OCI-LY7 (cell line): ENCODE data around the gene RMDN2.

Experiments used
- EZH2phosphoT487 ChIP-seq: fragments of 200-600 bp; sonication (generic); IDR thresholded peaks from 2 replicates; pipeline ENCODE4 v1.6.1; 2018; ENCODE audit warnings: low read depth, borderline replicate concordance, mild to moderate bottlenecking, mixed run types, antibody characterized with exemption, low read length, moderate library complexity, mixed read lengths
- TF ChIP-seq, protein P1 (sequence below): fragments of 200-600 bp; sonication (generic); conservative IDR thresholded peaks from 2 replicates; pipeline ENCODE4 v1.5.1; 2014; ENCODE audit warnings: mild to moderate bottlenecking, antibody characterized with exemption, low read length, moderate library complexity, mixed read lengths

GRCh38 chr2:37896319-37896718, 28.8 kb upstream of the RMDN2 start:
- TF ChIP-seq, protein P1, sequence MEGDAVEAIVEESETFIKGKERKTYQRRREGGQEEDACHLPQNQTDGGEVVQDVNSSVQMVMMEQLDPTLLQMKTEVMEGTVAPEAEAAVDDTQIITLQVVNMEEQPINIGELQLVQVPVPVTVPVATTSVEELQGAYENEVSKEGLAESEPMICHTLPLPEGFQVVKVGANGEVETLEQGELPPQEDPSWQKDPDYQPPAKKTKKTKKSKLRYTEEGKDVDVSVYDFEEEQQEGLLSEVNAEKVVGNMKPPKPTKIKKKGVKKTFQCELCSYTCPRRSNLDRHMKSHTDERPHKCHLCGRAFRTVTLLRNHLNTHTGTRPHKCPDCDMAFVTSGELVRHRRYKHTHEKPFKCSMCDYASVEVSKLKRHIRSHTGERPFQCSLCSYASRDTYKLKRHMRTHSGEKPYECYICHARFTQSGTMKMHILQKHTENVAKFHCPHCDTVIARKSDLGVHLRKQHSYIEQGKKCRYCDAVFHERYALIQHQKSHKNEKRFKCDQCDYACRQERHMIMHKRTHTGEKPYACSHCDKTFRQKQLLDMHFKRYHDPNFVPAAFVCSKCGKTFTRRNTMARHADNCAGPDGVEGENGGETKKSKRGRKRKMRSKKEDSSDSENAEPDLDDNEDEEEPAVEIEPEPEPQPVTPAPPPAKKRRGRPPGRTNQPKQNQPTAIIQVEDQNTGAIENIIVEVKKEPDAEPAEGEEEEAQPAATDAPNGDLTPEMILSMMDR = peak; percentile 56
- TF ChIP-seq EZH2phosphoT487 = no peak
